Heart left ventricle (tissue), 16 donors: ENCODE data around the gene COL6A1. TPM values are rescaled to one million over a fixed set of nuclear protein-coding genes. Genes with fewer than 3 reads are reported as not detected.

Source experiments
- ATAC-seq, 4 donors: fragments of 200-7000 bp; cut with Tn5 transposase; one replicate each; pipeline ENCODE4 v1.9.1; 2020 to 2022; ENCODE audit warnings: moderate library complexity in 4 of 4, mild to moderate bottlenecking in 3 of 4, moderate number of reproducible peaks in 1 of 4
- DNase-seq, 5 donors: peaks; one replicate each; pipeline ENCODE4 v3.0.0-alpha.2; 2020
- H3K27ac ChIP-seq, 12 donors: fragments of 200-600 bp; sonication (generic) in 4 of 12; one replicate each; pipeline versions ENCODE4 v1.5.0 to v1.8.0; 2016 to 2022; ENCODE audit warnings: mild to moderate bottlenecking in 2 of 12
- H3K27me3 ChIP-seq, 9 donors: fragments of 200-600 bp; sonication (generic) in 2 of 9; one replicate each; pipeline versions ENCODE4 v1.5.1 to v1.8.0; 2016 to 2022; ENCODE audit warnings: mild to moderate bottlenecking in 3 of 9
- H3K36me3 ChIP-seq, 9 donors: fragments of 200-600 bp; sonication (generic) in 2 of 9; one replicate each; pipeline versions ENCODE4 v1.5.0 to v1.8.0; 2018 to 2022; ENCODE audit warnings: mild to moderate bottlenecking in 2 of 9
- H3K4me1 ChIP-seq, 12 donors: fragments of 200-600 bp; sonication (generic) in 4 of 12; one replicate each; pipeline versions ENCODE4 v1.5.0 to v1.8.0; 2016 to 2022; ENCODE audit warnings: mild to moderate bottlenecking in 3 of 12
- H3K4me3 ChIP-seq, 12 donors: fragments of 200-600 bp; sonication (generic) in 4 of 12; one replicate each; pipeline versions ENCODE4 v1.5.0 to v1.8.0; 2017 to 2022; ENCODE audit warnings: mild to moderate bottlenecking in 9 of 12, moderate library complexity in 4 of 12
- H3K9me3 ChIP-seq, 12 donors: fragments of 200-600 bp; sonication (generic) in 4 of 12; one replicate each; pipeline versions ENCODE4 v1.5.0 to v1.8.0; 2016 to 2022; ENCODE audit warnings: mild to moderate bottlenecking in 1 of 12
- POLR2A ChIP-seq, 2 donors: fragments of 450-650 bp; IDR thresholded peaks; one replicate each; pipeline ENCODE4 v1.6.1; 2017; ENCODE audit warnings: antibody characterized with exemption in 2 of 2, mild to moderate bottlenecking in 2 of 2, moderate library complexity in 2 of 2
- WGBS, 4 donors: extraction: QIAGEN DNeasy Blood & Tissue Kit in 2 of 4; methylation state at CpG; one replicate each; pipeline versions ENCODE4 v1.1.5 to v1.1.7; 2013 to 2018; 5-methylcytosine and 5-hydroxymethylcytosine counted together
- intact Hi-C, 10 donors: fragments of 100-400 bp; cut with DNase I; formaldehyde crosslinking; loops; one replicate each; pipeline versions ENCODE4 v1.11.1 to v1.14.2; 2022
- polyA plus RNA-seq, 2 donors: library from polyadenylated mRNA; stranded (reverse); fragments of 200-250 nt; gene quantifications; one replicate each; pipeline ENCODE4 v1.2.3, GENCODE V29; 2013
- total RNA-seq, 9 donors: library from RNA; depleted of rRNA in 2 of 9; stranded (reverse); fragments of >200 nt in 2 of 9; fragmentation: NEBNext Ultra II Directional in 3 of 9; extraction: Animal tissue kit (Norgen Biotek cat#: 25700) in 3 of 9; gene quantifications; one replicate each; pipeline versions ENCODE4 v1.1.0 to v1.2.4, GENCODE V29; 2016 to 2023
- TF ChIP-seq, protein P1 (sequence below), 12 donors: fragments of 200-600 bp; sonication (generic) in 4 of 12; IDR thresholded peaks; one replicate each; pipeline versions ENCODE4 v1.5.0 to v1.8.0; 2018 to 2022; ENCODE audit warnings: antibody characterized with exemption in 12 of 12, mild to moderate bottlenecking in 5 of 12
- donor health status: ischemic (EF 13 %, LVEDD 7.1; RV severe dilation, severe dysfunction).
- donor health status: healthy with polysubstance abuse.
- donor health status: DM: no; HTN: yes; CAD: no.
- donor health status: DM: no; HTN: no; CAD: no.
- donor health status: ischemic (EF 25% LVEDD 6.9; RV normal size, moderate dysfunction).
- donor health status: ischemic (EF 25% LVEDD 5.7; RV mildly dilated, moderate dysfunction).
- donor health status: healthy.
- donor health status: DM: yes; HTN: yes; CAD: no.
- donor health status: ischemic (EF 35%, LVEDD 5.7; RV mildly dilated, moderate dysfunction).
- donor health status: nonischemic (EF 11% LVEDD 7.7; RV severe dilation, severe dysfunction).
- donor health status: DM: yes; HTN: yes; CAD: no.
- donor health status: PGD.
- donor health status: ischemic (EF 29% LVEDD 5.4; RV normal size, mild dysfunction).
- donor health status: nonischemic (EF 23%, LVEDD 6.1; RV moderate dilation, normal function).

The COL6A1 gene
- total and polyA plus RNA-seq, 11 donors: 92.4 to 385 (median 149) TPM

DNA sequence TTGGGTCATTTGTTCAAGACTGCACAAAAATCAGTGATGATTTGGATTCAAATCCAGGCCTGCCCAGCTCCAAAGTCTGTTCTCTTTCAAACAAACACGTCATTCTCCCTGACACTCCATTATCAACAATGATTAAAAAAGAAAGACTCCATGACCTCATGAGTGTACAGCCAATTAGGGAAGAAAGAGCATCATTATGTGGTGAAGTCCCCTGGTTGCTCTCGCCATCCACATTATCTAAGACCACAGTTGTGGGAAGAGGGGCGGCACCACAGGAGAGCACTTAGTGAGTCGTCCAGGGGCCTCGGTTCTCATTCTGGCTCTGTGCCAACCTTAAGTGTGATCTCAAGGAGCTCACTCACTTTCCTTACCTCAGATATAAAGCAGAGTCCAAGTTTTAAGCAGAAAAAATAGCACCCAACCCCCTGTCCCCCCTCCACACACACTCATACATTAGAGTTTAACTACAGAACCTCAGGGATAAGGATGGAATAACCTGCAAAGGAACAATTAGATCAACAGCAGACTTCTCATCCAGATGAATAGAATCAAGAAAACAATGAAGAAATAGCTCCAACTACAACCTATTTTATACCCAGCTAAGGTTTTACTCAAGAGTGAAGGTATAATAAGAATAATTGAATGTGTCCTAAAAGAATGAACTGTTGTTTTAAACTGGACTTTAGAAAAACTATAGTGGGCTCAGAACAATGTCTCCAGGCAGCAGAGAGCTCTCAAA lies 47.8 kb downstream of the COL6A1 start:
- peak in 1 of 5 donors; percentile 43 for DNase-seq
- H3K27ac ChIP-seq: peak overlapping the region in 10 of 12 donors; percentile 19 to 86 (median 52)
- no peak overlapping the region for H3K4me3 ChIP-seq
- peaks cover 0 to 11% (median 0%) of the 10 kb centered on the region in 12 donors for H3K4me1 ChIP-seq
- TF ChIP-seq, protein P1, sequence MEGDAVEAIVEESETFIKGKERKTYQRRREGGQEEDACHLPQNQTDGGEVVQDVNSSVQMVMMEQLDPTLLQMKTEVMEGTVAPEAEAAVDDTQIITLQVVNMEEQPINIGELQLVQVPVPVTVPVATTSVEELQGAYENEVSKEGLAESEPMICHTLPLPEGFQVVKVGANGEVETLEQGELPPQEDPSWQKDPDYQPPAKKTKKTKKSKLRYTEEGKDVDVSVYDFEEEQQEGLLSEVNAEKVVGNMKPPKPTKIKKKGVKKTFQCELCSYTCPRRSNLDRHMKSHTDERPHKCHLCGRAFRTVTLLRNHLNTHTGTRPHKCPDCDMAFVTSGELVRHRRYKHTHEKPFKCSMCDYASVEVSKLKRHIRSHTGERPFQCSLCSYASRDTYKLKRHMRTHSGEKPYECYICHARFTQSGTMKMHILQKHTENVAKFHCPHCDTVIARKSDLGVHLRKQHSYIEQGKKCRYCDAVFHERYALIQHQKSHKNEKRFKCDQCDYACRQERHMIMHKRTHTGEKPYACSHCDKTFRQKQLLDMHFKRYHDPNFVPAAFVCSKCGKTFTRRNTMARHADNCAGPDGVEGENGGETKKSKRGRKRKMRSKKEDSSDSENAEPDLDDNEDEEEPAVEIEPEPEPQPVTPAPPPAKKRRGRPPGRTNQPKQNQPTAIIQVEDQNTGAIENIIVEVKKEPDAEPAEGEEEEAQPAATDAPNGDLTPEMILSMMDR (IDR thresholded peaks at IDR 0.05): no peak
- no peak for TF ChIP-seq POLR2A (IDR thresholded peaks at IDR 0.05)
- intact Hi-C loops: loop anchor here in 1 of 10 donors (10.0 kb wide), 1 partner anchor 65 kb away; the partner anchor contains the start of gene COL6A2
- peaks cover 0 to 14% (median 4%) of the 10 kb centered on the region in 12 donors for H3K9me3 ChIP-seq
- WGBS, 4 donors: 33 to 45% (median 40%) methylated on average over 5 of the region's 5 CpGs
- no peaks in the 10 kb centered on the region for H3K27me3 ChIP-seq
- no peaks in the 10 kb centered on the region for H3K36me3 ChIP-seq
- peak in 3 of 4 donors; percentile 43 to 77 (median 68) for ATAC-seq

DNA sequence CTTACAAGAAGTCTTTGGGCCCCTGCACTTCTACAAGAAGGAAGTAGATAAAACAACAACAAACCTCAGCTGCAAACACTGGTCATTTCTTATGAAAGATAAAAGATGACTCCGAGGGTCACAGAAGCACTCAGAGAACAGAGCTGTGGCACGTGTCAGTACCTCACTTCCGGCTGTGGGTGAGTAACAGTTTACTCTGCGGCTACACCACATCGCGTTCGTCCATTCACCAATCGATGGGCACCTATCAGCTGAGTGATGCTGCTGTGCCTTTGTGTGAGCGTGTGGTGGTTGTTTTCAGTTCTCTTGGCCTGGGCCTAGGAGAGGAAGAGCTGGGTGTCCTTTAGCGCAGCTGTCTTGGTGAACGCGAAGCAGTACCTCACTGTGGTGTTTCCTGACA lies 49.9 kb downstream of the COL6A1 start:
- Histone ChIP-seq H3K9me3 (peaks cover 0 to 14% (median 4%) of the 10 kb centered on the region in 12 donors), H3K36me3 (no peaks in the 10 kb centered on the region), H3K4me3 (no peak overlapping the region), H3K27ac (no peak overlapping the region), H3K27me3 (no peaks in the 10 kb centered on the region), H3K4me1 (peaks cover 0 to 21% (median 7%) of the 10 kb centered on the region in 12 donors)
- DNase-seq (no peak), ATAC-seq (no peak)
- WGBS, 4 donors: 86 to 88% (median 87%) methylated on average over 12 of the region's 12 CpGs
- intact Hi-C loops: no loop called here
- TF ChIP-seq, protein P1 (IDR thresholded peaks at IDR 0.05): no peak
- no peak for TF ChIP-seq POLR2A (IDR thresholded peaks at IDR 0.05)

DNA sequence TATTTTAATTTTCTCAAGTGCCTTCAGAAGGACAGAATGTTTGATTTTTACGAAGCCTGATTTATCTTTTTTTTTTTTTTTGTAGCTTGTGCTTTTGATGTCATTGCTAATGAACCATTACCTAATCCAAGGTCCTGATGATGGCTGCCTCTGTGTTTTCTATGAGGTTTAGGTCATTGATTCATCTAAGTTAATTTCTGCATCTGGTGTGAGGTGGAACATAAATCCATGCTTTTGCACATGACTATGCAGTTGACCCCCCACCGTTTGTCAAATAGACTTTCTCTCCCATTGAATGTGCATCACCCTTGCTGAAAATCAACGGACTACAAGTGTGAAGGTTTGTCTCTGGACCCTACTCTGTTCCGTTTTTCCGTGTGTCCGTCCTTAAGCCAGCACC lies 50.5 kb downstream of the COL6A1 start:
- Histone ChIP-seq H3K4me1 (peaks cover 0 to 26% (median 9%) of the 10 kb centered on the region in 12 donors), H3K4me3 (no peak overlapping the region), H3K27me3 (no peaks in the 10 kb centered on the region), H3K9me3 (peaks cover 0 to 14% (median 4%) of the 10 kb centered on the region in 12 donors), H3K36me3 (no peaks in the 10 kb centered on the region), H3K27ac (no peak overlapping the region)
- TF ChIP-seq POLR2A (IDR thresholded peaks at IDR 0.05): no peak
- TF ChIP-seq, protein P1 (IDR thresholded peaks at IDR 0.05): no peak
- DNase-seq (no peak), ATAC-seq (no peak)
- intact Hi-C loops: no loop called here
- 89 to 94% (median 93%) methylated on average over 6 of the region's 6 CpGs for WGBS, 4 donors
